KG1 (cell line): ENCODE results near the gene STARD13.
"Not testable (repeated sequence)": the region's sequence is repeated elsewhere in the genome, so short reads cannot be mapped to it uniquely, and the experiment has no call there.

Source experiments
- DNase-seq: peaks from one replicate; lab custom pipeline; 2025; lab: John Stamatoyannopoulos, UW

STARD13 gene

DNA sequence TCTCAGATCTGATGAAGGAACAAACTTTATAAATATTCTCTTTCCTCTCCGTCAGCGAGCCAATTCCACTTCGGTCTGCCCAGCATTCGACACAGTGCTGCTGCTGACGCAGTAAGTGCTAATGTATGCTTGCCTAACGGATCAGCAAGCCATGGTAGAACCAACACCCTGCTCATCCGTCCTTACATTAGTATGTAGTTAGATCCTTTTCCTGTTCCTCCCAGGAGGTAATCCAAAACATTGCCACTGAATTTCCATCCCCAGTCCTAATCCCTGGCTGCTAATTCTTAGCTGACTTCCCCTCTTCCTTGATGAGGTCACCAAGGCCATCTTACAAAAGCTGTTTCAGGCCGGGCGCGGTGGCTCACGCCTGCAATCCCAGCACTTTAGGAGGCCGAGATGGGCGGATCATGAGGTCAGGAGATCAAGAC, 88.0 kb downstream of the STARD13 start:
- DNase-seq = no peak

DNA sequence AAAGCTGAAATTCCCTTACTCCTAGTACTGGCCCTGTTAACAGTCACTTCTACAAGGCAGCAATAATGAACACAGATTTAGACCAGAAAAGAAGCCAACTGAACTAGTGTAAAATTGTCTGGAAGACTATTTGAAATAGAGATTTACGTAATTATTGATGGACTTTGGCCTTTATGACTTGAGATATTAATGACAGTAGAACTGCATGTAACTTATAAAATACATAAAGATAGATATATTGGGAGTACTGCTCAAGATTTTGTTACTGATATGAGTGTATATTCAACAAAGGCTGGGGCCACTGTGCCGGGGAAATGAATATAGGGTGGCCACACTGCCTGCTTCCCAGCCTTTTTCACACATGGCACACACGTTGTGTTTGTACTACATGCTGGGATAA, 88.8 kb downstream of the STARD13 start:
- DNase-seq = no peak

DNA sequence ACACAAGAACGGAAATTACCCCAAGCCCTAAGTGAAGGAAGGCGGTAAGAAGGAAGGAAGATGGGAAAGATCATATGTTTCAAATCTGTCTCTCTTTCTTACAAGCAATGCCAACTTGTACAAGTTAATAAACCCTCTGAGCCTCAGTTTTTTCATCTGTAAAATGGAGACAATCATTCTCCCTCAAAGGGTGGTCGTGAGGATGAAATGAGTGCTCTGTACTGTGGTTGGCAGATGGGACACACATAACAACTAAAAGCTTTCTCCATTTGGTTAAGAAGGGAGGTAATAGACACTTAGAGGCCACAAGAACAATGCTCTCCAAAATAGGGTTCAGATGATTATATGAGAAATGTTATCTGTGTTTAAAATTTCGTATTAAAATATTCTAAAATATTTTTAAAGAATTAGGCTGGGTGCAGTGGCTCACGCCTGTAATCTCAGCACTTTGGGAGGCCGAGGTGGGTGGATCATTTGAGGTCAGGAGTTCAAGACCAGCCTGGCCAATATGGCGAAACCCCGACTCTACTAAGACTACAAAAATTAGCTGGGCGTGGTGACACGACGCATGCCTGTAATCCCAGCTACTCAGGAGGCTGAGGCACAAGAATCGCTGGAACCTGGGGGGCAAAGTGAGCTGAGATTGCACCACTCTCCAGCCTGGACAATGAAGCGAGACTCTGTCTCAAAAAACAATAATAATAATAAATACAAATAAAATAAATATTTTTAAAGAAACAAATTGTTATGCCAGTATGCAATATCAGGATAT, 89.7 kb downstream of the STARD13 start:
- DNase-seq = no peak

DNA sequence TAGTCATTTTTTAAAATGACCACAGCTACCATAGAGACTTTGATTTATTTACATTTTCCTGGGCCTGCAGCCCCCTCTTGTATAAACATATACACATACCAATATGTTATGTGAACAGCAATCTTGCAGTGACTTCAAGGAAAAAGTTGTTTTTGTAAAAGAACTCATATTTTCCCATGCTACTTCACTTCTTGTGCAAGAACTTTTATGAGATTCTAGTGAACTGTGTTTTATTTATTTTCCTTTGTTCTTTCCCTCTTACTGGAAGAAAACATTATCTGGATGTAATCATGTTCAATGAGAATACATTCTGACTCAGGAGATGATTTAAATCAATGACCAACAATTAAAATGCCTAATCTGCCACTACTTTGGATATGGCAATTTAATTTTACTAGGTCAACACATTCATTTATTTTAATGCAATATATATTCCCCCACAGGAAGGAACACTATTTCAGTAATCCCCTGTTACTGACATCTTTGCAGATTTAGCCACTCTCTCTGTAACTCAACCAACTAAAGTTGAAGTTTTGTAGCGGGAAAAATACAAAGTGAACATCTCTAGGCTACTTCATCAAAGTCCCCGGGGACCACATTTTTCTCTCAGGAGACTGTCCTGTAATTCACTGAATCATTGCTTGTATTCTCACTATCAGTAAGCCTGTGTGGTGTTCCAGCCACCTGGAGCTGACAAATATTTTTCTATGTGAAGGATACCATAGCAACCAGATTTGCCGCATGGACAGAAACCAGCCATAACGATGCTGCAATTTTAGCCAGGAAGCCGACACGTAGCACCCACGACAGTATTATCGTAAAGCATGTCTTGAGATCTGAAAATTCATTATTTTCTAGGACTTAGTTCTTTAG, 90.5 kb downstream of the STARD13 start:
- DNase-seq = no peak

DNA sequence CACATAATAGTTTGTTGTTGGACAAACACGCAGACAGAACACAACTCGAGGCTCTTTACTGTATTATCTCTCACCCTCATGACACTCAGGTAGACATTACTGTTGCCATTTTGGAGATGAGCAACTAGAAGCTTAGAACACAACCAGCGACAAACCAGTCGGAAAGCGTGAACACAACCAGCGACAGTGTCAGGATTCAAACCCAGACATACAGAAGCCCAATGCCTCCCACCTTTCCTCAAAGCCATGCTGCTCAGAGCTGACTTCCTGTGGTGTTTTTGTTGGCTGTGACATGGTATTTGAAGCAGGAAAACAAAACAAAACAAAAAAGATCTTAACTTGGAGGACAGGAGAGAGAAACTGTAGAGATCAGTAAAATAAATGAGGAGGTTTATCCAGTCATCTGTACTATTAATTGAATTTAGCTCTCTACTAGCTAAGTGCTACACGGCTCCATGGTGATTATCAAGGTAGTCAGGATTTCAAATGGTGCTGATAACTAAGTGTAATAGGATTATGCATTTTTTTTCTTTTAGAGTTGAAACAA, 92.1 kb downstream of the STARD13 start:
- DNase-seq = no peak

DNA sequence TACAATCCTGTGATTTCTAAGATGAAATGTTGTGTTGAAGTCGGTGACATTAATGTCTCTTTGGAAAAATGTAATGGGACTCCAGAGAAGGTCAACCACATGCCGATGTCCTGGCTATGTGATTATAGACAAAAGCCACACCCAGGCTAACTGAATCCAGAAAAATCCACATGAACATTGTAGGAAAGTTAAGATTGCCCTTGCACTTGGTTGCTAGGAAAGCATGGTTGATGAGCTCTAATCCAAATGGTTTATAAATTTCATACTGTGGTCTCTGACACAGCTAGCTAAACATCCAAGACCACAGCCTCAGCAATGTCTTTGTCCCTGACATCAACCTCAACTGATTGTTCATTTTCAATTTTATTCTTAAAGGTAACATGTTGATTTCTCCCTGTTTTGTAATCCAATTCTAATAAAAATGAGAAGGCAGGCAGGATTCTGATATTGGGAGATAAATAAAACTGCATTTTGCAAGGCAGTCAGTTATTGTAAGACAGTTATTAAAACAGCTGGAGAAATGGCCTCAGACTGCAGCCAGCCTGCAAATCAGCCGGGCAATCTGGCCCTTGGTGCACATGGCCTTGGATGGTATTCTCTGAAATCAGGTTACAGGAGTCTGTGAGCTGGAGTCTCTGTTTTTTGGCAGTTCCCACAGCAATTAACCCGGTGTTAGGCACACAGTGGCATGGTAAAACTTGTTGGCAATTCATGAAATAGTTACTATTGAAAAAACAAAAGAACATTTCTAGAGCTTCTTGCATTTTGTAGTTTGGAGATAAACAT, 93.9 kb downstream of the STARD13 start:
- DNase-seq = no peak

DNA sequence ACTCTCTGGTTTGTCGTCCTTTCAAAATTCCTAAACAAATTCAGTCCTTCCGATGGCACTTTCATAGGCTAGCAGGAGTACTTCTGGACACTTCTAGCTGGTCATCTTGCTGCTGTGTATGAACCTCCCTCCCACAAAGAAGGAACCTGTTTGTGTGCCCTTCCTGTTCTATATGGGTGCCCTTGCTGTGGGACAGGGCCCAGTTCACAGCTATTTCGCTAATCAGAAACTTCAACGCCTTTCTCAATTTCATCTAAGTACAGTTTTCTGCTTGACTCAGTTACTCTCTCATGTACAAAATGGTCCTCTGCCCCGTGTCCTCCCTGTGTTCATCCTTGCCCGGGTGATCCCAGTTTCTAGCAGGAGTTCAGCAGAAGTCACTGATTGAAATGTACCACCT, 96.1 kb downstream of the STARD13 start:
- no peak for DNase-seq

DNA sequence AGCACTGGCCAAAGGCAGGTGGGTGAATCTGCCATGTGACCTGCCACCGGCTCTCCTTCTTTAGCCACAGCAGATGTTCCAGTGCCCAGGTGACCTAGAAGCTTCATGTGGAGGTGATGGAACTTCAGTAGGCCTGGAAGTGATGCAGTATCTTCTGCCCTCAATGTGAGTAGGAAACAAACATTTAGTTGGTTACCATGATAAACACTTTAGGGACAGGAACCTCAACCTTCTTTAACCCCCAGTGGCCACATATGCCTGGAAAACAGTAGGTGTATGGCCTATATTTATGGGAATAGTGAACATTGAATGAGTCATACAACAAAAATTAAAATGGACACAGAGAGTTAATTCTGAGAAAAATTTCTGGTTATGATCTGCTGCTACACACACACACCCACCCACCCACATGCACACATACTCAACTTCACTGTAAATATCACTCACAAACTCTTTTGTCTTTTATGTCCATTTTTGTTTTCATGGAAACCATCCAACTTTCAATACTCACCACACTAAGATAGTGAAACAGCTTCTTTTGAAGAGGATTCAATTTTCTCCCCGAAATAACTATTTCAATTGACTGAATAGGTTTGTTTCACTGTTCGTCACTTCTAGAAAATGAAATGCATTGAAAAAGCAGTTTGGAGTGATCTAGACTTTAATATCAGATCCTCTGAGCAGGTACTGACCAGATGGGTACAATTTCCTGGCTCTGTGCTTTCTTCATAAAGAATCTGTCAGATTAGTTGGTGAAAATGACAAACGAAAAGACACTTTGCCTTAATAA, 97.3 kb downstream of the STARD13 start:
- no peak for DNase-seq

DNA sequence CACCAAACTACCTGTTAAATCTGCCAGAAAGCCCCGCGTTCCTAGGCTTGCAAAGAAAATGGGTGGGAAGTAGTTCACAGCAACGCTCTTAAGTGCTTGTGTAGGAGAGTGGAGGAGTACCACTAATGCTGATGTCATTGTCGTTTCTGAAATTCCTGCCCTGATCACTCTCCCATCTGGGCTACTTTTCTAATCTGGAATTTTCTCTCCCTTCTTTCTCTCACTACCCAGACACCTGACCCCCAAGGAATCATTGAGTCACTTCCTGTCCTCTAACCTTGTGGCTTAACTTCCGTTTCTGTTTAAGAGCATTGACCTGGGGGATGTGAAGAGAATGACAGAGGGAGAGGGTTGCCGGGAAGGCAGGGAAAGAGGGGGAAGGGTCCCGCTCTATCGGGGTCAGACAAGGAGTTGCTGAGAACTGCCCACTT, 98.7 kb downstream of the STARD13 start:
- peak; percentile 8 for DNase-seq

DNA sequence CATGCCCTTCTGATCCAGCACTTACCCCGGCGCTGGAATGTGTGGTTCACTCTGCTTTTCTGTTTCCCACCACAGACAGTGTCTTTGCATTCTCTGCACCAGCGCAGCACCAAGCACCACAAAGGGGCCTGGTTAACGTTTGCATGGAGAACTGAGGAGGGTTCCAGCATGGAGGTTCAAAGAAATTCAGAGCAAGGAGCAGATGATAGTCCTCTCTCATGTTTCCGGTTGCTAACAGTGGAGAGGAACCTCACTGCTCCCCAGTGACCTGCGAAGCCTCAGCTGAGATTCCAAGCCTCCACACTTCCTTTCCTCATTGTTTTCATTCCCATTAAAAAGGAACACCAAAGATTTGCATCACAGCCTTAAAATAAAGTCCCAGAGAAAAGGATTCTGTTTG, 99.7 kb downstream of the STARD13 start:
- no peak for DNase-seq

DNA sequence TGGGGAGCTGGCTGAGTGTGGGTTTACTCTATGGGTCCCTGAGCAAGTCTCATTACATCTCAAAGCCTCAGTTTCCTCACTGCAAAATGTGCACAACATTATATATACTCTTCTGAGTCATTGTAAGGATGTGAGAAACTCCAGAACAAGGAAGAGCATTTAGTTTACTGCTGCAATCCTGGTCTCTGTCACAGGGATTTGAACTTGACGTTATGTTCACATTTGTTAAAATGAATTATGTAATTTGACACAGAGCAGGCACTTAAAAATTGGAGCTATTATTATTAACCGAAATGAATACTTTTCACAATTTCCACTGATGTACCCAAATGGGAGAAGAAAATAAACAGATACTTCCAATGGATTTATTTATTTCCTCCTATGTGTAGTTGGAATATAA, 101.0 kb downstream of the STARD13 start:
- DNase-seq = no peak

DNA sequence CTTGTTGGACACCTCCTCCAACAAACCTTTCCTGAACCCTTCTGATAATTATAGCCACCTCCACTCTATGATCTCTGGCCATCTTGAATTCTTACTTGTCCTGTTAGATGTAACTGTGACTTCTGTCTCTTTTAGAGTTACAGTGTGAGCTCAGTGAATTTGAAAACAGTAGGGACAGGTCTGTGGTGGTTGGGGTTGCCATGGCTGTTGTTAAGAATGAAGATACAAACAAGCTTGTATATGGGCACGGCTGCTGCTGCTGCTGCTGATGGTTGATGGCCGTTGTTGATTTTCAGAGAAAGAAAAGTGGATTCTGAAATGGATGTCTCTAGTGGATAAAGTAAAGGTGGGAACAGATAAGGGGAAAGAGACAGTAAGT, 101.5 kb downstream of the STARD13 start:
- no peak for DNase-seq

DNA sequence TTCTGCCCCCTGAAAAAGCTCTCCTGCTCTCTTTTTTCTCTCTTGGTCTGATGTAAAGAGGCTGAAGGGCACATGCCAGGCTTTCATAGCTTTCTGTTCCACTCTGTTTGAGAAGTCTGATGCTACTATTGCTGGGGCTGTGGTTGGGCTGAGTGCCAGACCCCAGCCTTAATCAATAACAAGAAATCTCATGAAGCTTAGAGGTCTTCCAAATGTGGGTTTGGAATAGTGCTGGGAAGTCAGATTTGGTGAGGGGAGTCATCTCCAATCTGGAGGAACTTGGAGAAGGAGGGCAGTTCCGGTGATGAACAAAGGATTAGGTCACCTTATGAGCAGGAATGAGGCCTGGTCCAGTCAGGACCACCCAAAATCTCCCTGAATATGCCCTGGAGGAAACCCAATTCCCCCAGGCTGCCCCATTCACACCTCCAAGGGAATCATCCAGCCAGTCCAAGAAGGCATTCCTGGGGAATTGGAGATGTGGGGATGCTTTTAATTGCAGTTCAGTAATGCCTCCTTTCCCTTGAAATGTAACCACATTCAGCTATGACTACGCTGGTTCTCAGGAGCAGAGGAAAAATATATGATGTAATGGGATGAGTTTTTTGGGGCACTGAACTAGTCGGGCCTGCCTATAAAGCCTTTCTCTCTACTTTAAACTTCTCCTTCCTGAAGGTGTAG, 102.0 kb downstream of the STARD13 start:
- DNase-seq = no peak

DNA sequence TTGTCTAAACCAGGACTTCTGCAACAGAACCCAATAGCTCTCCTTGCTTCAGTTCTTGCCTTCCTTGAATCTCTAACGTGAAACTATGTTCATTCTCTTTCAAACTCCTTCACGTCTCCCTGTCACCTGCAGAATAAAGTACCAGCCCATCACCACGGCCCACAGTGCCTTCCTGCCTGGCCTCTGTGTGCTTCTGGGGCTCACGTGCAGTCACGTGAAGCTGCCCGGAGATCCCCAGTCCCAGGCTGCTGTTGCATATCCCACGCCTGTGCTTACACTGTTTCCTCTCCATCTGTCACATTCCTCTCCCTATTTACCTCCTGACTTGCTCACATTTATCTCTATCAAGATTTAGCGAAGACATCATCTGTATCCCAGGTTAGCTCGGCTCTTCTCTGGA, 102.8 kb downstream of the STARD13 start:
- DNase-seq = no peak

DNA sequence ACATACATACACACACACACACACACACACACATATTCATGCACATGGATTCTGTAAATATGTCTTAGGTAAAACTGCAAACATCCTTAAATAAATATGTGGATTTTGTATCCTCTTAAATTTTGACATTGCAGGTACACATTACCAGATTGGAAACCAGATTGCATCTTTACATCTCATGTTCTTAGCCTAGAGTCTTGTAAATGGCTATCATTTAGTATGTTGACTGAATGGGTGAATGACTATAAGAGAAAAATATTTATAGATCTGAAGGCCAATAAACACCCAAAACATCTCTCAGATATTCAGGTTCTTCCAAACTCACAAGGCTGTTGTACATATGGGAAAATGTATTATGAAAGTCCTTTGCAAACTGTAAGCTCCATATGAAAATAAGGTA, 104.3 kb downstream of the STARD13 start:
- DNase-seq = no peak

DNA sequence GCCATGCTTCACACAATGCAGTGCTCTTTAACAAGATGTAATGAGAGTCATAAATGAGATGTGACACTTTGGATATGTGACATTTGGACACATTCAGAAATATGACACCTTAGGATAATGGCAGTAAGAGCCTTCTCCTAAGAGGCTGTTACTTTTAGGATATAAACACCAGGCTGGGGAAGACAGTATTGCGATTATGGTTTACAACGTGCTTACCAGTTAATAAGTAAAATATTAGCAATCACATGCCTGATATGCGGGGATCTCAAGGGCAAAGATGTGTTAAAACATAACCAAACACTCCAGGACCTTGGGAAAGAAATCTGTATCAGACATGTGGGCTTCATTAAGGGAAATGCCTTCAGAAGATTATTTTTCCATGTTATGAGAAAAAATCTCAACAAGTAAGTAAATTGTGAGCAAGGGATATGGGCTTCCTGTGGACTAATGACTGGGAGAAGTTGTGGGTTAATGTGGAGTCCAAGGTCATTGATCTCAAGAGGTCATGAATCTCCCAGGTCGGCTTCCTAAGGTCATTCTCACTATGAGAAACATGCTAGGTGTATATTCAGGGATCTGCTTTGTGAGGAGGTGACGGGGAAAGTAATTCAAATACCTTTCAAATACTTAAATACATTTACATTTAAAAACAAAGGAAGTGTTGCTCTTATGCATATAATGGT, 105.3 kb downstream of the STARD13 start:
- DNase-seq = no peak

DNA sequence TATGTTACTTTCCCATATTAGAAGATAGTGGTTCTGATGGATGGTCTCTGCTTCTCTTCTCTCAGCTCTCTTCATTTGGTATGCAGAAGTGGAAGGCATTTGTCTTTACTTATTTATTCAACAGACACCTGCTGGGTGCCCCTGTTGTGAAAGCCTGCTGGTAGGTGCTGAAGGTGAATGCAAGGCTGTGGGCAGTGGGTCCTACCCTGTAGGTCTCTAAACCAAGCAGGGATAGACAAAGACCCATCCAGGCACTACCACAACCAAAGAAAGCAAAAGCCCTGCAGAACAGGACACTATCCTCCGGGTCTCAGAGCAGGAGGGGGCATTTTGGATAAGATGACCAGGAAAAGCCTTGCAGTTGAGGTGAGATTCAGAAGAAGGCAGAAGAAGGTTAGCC, 106.1 kb downstream of the STARD13 start:
- no peak for DNase-seq

DNA sequence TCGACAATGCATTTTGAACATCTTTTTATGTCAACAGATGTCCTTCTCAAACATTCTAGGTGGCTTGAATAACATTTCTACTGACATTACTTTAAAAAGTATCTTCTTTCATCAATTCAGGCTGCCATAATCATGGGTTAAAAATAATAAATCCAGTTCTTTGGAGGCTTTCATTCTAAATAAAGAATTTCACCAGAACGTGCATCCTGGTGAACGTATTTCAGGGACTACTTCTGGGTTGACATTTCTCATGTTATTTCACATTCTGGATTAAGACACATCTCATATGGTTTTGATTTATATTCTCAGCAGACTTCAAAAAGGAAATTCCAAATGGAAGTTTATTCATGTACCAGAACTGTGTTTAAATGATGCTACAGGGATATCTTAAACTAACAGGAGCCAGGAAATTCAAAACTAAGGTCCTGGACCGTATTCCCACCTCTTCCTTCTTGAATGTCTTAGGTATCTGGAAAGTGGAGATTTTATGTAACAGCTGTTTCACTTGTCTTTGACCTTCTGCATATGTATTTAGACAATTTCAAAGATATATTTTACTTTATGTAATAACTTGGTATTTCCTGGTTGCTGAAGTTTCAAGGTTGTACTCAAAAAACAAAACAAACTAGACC, 107.2 kb downstream of the STARD13 start:
- no peak for DNase-seq

DNA sequence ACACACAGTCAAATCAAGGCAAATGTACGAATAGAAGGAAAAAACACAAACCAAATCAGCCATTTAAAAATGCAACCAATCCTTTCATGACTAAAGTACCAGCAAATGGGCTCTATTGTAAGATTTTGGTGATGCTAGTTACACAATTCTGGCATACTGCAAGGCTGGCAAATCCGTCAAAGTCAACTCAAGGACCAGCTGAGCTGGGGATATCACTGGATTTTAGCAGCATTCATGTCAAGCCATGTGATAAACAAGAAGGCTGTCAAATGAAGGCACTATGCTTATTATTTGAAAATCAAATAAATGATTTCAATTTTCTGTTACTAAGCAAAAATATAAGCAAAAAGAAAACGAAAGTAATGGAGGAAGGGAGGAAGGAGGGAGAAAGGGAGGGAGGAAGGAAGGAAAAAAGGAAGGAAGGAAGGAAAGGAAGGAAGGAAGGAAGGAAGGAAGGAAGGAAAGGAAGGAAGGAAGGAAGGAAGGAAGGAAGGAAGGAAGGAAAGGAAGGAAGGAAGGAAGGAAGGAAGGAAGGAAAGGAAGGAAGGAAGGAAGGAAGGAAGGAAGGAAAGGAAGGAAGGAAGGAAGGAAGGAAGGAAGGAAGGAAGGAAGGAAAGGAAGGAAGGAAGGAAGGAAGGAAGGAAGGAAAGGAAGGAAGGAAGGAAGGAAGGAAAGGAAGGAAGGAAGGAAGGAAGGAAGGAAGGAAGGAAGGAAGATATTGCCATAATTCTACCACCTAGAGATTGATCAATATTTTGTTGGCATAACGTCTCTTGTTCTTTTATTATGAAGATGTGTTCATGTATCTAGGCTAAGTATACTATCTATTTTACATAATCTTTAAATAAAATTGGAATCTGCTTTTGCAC, 108.0 kb downstream of the STARD13 start:
- not testable (repeated sequence) for DNase-seq
